ENCODE results near the gene LITAF. TPM values are rescaled to one million over a fixed set of nuclear protein-coding genes. Genes with fewer than 3 reads are reported as not detected.

Gene LITAF
- total RNA-seq, 6 experiments from 2014 or later = 114 to 143 (median 135) TPM

GRCh38 chr16:11613381-11614303 is 26.9 kb upstream of the LITAF start:
- Mint-ChIP-seq H3K4me3 (no peak overlapping the region), H3K27ac (no peak overlapping the region), H3K4me1 (ENCODE audit: low read depth) (peaks cover 19% of the 10 kb centered on the region), H3K9me3 (no peaks in the 10 kb centered on the region), H3K27me3 (ENCODE audit: insufficient read depth) (peaks cover 16% of the 10 kb centered on the region), H3K36me3 (ENCODE audit: low read depth) (no peaks in the 10 kb centered on the region)
- no peak for DNase-seq
- TF ChIP-seq, protein P1, sequence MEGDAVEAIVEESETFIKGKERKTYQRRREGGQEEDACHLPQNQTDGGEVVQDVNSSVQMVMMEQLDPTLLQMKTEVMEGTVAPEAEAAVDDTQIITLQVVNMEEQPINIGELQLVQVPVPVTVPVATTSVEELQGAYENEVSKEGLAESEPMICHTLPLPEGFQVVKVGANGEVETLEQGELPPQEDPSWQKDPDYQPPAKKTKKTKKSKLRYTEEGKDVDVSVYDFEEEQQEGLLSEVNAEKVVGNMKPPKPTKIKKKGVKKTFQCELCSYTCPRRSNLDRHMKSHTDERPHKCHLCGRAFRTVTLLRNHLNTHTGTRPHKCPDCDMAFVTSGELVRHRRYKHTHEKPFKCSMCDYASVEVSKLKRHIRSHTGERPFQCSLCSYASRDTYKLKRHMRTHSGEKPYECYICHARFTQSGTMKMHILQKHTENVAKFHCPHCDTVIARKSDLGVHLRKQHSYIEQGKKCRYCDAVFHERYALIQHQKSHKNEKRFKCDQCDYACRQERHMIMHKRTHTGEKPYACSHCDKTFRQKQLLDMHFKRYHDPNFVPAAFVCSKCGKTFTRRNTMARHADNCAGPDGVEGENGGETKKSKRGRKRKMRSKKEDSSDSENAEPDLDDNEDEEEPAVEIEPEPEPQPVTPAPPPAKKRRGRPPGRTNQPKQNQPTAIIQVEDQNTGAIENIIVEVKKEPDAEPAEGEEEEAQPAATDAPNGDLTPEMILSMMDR (IDR thresholded peaks at IDR 0.05) = no peak

- Mint-ChIP-seq H3K27me3 (ENCODE audit: insufficient read depth) (peaks cover 16% of the 10 kb centered on the region), H3K4me3 (no peak overlapping the region), H3K4me1 (ENCODE audit: low read depth) (peaks cover 19% of the 10 kb centered on the region), H3K27ac (no peak overlapping the region), H3K9me3 (no peaks in the 10 kb centered on the region), H3K36me3 (ENCODE audit: low read depth) (no peaks in the 10 kb centered on the region)
- no peak for DNase-seq
- TF ChIP-seq, protein P1 (IDR thresholded peaks at IDR 0.05) = no peak
Observed at GRCh38 chr16:11612665-11613025, 25.9 kb upstream of the LITAF start.

DNA sequence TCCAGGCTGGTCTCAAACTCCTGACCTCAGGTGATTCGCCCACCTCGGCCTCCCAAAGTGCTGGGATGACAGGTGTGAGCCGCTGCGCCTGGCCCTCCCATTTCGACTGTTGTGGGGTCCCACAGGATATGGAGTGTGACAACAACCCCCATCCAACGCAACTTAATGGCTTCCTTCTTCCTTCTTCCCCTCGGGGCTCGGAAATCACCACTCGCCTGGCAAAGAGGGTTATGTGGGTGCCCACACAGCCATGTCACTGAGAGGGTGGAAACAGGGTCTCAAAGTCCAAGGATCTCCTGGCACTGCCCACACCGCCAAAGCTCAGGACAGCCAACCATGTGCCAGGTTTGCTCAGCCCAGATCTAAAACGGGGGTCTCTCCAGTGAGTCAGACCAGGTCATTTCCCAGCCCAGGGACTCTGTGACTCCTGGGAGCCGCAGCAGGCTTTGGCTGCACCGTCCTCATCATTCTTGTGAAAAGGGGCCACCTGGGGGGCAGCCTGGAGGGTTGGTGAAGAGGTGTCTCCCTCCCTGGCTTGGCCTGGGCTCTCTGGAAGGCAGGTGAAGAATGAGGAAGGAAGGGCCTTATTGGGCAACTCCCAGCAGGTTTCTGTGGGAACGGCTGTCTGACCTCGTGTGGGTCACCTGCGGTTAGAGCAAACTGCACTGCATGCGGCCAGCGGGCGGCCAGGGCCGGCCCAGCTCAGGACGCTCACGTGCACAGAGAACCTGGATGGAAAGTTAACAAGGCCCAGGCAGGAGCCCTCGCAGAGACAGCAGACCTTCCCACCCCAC is 25.3 kb upstream of the LITAF start:
- Mint-ChIP-seq H3K4me3 (no peak overlapping the region), H3K4me1 (ENCODE audit: low read depth) (peaks cover 19% of the 10 kb centered on the region), H3K9me3 (no peaks in the 10 kb centered on the region), H3K27ac (no peak overlapping the region), H3K27me3 (ENCODE audit: insufficient read depth) (peaks cover 16% of the 10 kb centered on the region), H3K36me3 (ENCODE audit: low read depth) (no peaks in the 10 kb centered on the region)
- TF ChIP-seq, protein P1 (IDR thresholded peaks at IDR 0.05) = no peak
- DNase-seq = no peak

- Mint-ChIP-seq H3K27ac (no peak overlapping the region), H3K9me3 (no peaks in the 10 kb centered on the region), H3K4me3 (no peak overlapping the region), H3K27me3 (ENCODE audit: insufficient read depth) (peaks cover 16% of the 10 kb centered on the region), H3K4me1 (ENCODE audit: low read depth) (peaks cover 16% of the 10 kb centered on the region), H3K36me3 (ENCODE audit: low read depth) (no peaks in the 10 kb centered on the region)
- DNase-seq = no peak
- TF ChIP-seq, protein P1 (IDR thresholded peaks at IDR 0.05) = no peak
Observed at GRCh38 chr16:11610580-11610979, 23.9 kb upstream of the LITAF start.

DNA sequence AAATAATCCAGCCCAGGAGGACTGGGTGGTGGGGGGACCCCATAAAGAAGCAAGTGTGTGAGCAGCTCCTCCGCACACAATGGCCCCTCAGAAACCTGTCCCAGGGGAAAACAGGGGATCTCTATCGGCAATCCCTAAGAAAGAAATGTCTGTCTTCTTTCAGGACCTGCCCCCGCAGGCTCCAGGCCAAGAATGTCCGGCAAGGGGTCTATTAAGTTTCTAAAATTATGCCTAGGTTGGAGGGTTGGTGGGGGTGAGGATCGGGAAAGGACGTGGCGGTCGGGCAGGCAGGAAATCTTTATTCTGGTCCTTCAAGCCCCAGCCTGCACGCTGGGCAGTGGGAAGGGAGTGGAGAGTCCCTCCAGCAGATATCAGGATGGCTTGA is 23.4 kb upstream of the LITAF start:
- no peaks in the 10 kb centered on the region for H3K9me3 Mint-ChIP-seq
- DNase-seq = no peak
- peaks cover 14% of the 10 kb centered on the region for H3K4me1 Mint-ChIP-seq (ENCODE audit: low read depth)

More for the DNA sequence above, 23.4 kb upstream of the LITAF start:
- Mint-ChIP-seq H3K36me3 (ENCODE audit: low read depth) (no peaks in the 10 kb centered on the region), H3K4me3 (no peak overlapping the region), H3K27ac (no peak overlapping the region), H3K27me3 (ENCODE audit: insufficient read depth) (peaks cover 19% of the 10 kb centered on the region)
- TF ChIP-seq, protein P1 (IDR thresholded peaks at IDR 0.05) = no peak

All from HFFc6 (cell line).